ENCODE data around the gene FTO. TPM values are rescaled to one million over a fixed set of nuclear protein-coding genes. Genes with fewer than 3 reads are reported as not detected.

FTO gene
- 10 to 100 TPM in 1 of 2 donors, 1 to 10 TPM in 1; 5.3 to 14.7 TPM for polyA plus RNA-seq

DNA sequence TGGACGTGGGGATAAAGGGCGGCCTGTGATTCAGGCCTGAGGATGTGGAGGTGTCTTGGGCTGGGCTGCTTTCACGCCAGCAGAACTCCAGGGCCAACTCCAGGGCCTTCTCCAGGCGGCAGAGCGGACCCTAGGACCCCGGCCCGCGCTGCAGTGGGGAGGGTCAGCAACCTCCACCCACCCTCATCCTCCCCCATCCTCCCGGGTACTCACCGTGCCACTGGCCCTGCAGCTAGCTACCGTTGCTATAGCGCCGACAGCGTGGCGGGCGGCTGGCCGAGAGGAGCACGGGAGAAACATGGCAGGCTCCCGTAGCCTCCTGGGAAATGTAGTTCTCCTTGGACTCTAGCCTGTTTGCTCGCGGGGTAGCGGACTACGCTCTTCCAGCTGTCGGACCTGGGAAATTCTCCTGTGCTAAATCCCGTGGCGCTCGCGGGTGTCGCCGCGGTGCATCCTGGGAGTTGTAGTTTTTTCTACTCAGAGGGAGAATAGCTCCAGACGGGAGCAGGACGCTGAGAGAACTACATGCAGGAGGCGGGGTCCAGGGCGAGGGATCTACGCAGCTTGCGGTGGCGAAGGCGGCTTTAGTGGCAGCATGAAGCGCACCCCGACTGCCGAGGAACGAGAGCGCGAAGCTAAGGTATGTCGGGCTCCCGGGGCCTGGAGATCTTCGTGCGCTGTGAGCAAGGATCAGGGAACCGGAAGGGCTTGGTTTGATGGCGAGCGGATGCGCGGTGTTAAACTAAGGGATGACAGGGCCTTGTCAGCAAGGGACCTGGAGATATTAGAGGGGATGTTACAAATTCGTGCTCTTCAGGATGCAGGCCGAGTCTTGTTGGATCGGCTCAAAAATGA is at the start of gene FTO, which contains the start of gene RPGRIP1L:
Gene FTO (plus strand): TSS at position 567 of the 855 bp plus-strand sequence.
Gene RPGRIP1L (minus strand): TSS at position 270 of the 855 bp plus-strand sequence. CDS start 3,136 bp downstream, outside the sequence.
- no peaks in the 10 kb centered on the region for H3K27me3 ChIP-seq (ENCODE audit: control insufficient read depth in 1 of 2, insufficient read depth in 2 of 2, low read length in 2 of 2)
- no peaks in the 10 kb centered on the region for H3K36me3 ChIP-seq (ENCODE audit: control insufficient read depth in 2 of 2, insufficient read depth in 2 of 2, low read length in 1 of 2)
- H3K4me3 ChIP-seq (ENCODE audit: low read depth in 1 of 2, low read length in 2 of 2), result peak within 1 kb of the TSS; percentile 82 to 91
- no peaks in the 10 kb centered on the region for H3K9me3 ChIP-seq (ENCODE audit: control insufficient read depth in 2 of 2, insufficient read depth in 1 of 2, low read depth in 1 of 2, low read length in 1 of 2)
- peaks cover 0 to 3% of the 10 kb centered on the region in 2 donors for H3K4me1 ChIP-seq (ENCODE audit: control insufficient read depth in 2 of 2, insufficient read depth in 2 of 2, low read length in 1 of 2)
- WGBS, 2 donors, result 0 to 1% methylated on average over 57 of the region's 57 CpGs
- H3K27ac ChIP-seq (ENCODE audit: low read depth in 2 of 2, low read length in 1 of 2), result peak within 1 kb of the TSS; percentile 43 to 83

DNA sequence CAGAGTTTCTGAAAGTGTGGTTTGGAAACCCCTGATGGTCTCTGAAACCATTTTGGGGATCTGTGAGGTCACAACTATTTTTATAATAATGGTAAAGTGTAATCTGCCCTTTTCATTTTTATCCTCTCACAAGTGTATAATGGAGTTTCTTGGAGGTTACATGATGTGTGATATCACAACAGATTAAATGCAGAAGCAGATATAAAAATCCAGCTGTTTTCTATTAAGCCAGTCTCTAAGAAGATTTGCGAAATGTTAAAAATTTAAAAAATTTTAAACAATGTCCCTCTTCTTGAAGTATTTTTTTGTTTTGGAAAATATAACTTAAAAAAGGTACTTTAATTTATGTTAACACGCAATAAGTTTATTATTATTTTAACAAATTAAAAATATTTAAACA is 49.0 kb upstream of the FTO start:
- Histone ChIP-seq H3K9me3 (ENCODE audit: control insufficient read depth in 2 of 2, insufficient read depth in 1 of 2, low read depth in 1 of 2, low read length in 1 of 2) (no peaks in the 10 kb centered on the region), H3K27ac (ENCODE audit: low read depth in 2 of 2, low read length in 1 of 2) (no peak overlapping the region), H3K36me3 (ENCODE audit: control insufficient read depth in 2 of 2, insufficient read depth in 2 of 2, low read length in 1 of 2) (peaks cover 0 to 2% of the 10 kb centered on the region in 2 donors), H3K4me1 (ENCODE audit: control insufficient read depth in 2 of 2, insufficient read depth in 2 of 2, low read length in 1 of 2) (no peaks in the 10 kb centered on the region), H3K27me3 (ENCODE audit: control insufficient read depth in 1 of 2, insufficient read depth in 2 of 2, low read length in 2 of 2) (no peaks in the 10 kb centered on the region), H3K4me3 (ENCODE audit: low read depth in 1 of 2, low read length in 2 of 2) (no peak overlapping the region)
- 94 to 95% methylated on average over 2 of the region's 2 CpGs for WGBS, 2 donors

GRCh38 chr16:53662072-53662471 is 41.9 kb upstream of the FTO start:
- Histone ChIP-seq H3K27ac (ENCODE audit: low read depth in 2 of 2, low read length in 1 of 2) (no peak overlapping the region), H3K9me3 (ENCODE audit: control insufficient read depth in 2 of 2, insufficient read depth in 1 of 2, low read depth in 1 of 2, low read length in 1 of 2) (no peaks in the 10 kb centered on the region), H3K4me1 (ENCODE audit: control insufficient read depth in 2 of 2, insufficient read depth in 2 of 2, low read length in 1 of 2) (no peaks in the 10 kb centered on the region), H3K36me3 (ENCODE audit: control insufficient read depth in 2 of 2, insufficient read depth in 2 of 2, low read length in 1 of 2) (no peaks in the 10 kb centered on the region), H3K27me3 (ENCODE audit: control insufficient read depth in 1 of 2, insufficient read depth in 2 of 2, low read length in 2 of 2) (no peaks in the 10 kb centered on the region), H3K4me3 (ENCODE audit: low read depth in 1 of 2, low read length in 2 of 2) (no peak overlapping the region)
- 95% methylated on average over 1 of the region's 1 CpG for WGBS, 2 donors

GRCh38 chr16:53664724-53665345 is 39.1 kb upstream of the FTO start:
- Histone ChIP-seq H3K27ac (ENCODE audit: low read depth in 2 of 2, low read length in 1 of 2) (no peak overlapping the region), H3K36me3 (ENCODE audit: control insufficient read depth in 2 of 2, insufficient read depth in 2 of 2, low read length in 1 of 2) (no peaks in the 10 kb centered on the region), H3K4me3 (ENCODE audit: low read depth in 1 of 2, low read length in 2 of 2) (no peak overlapping the region), H3K9me3 (ENCODE audit: control insufficient read depth in 2 of 2, insufficient read depth in 1 of 2, low read depth in 1 of 2, low read length in 1 of 2) (no peaks in the 10 kb centered on the region), H3K27me3 (ENCODE audit: control insufficient read depth in 1 of 2, insufficient read depth in 2 of 2, low read length in 2 of 2) (no peaks in the 10 kb centered on the region), H3K4me1 (ENCODE audit: control insufficient read depth in 2 of 2, insufficient read depth in 2 of 2, low read length in 1 of 2) (no peaks in the 10 kb centered on the region)
- 58 to 64% methylated on average over 7 of the region's 7 CpGs for WGBS, 2 donors

DNA sequence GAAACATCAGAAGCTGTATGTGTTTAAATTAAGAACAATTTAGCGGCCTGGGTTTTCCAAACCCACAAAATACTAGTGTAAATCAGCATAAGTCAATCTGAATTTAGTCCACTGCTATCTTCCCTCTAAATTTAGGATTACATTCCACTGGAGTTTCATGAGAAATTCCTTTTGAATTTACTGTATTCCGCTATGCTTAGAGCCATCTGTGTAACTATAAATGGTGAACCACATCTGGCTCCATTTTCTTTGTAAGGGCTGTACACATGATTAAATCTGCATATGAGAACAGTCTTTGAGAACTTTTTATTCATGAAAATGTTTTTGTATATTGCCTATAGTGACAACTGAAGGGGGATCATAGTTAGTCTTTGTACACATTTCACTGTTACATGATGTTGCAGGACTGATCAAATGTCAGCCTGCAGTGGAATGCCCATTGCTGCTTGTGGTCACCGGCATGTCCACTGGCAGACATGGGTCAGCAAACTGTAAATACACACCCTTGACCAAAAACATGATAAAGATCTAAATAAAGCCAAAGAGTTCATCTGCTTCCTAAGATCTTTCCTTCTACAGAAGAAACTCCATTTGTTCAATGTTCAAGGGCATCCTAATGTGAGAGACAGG is 37.1 kb upstream of the FTO start:
- Histone ChIP-seq H3K9me3 (ENCODE audit: control insufficient read depth in 2 of 2, insufficient read depth in 1 of 2, low read depth in 1 of 2, low read length in 1 of 2) (no peaks in the 10 kb centered on the region), H3K36me3 (ENCODE audit: control insufficient read depth in 2 of 2, insufficient read depth in 2 of 2, low read length in 1 of 2) (no peaks in the 10 kb centered on the region), H3K4me1 (ENCODE audit: control insufficient read depth in 2 of 2, insufficient read depth in 2 of 2, low read length in 1 of 2) (no peaks in the 10 kb centered on the region), H3K27ac (ENCODE audit: low read depth in 2 of 2, low read length in 1 of 2) (no peak overlapping the region), H3K27me3 (ENCODE audit: control insufficient read depth in 1 of 2, insufficient read depth in 2 of 2, low read length in 2 of 2) (no peaks in the 10 kb centered on the region), H3K4me3 (ENCODE audit: low read depth in 1 of 2, low read length in 2 of 2) (no peak overlapping the region)
- WGBS, 2 donors, result 92 to 93% methylated on average over 3 of the region's 3 CpGs

DNA sequence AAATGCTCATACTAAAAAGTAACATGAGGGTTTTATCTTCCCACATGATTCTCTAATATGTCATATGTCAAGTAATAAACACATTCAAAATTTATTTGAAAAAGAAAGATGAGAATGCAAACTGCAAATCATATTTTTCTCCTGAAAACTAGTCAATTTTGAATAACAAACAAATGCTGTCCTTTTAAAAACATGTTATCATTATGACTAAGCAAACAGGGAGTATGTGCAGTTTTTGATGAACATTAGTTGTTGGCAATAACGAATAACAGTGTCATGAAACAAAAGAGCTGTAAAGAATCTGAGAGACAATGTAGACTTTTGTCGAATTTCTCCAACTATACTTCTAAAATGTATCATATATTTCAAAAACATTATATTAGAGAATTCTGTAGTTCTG is 35.1 kb upstream of the FTO start:
- Histone ChIP-seq H3K27me3 (ENCODE audit: control insufficient read depth in 1 of 2, insufficient read depth in 2 of 2, low read length in 2 of 2) (no peaks in the 10 kb centered on the region), H3K4me3 (ENCODE audit: low read depth in 1 of 2, low read length in 2 of 2) (no peak overlapping the region), H3K36me3 (ENCODE audit: control insufficient read depth in 2 of 2, insufficient read depth in 2 of 2, low read length in 1 of 2) (no peaks in the 10 kb centered on the region), H3K4me1 (ENCODE audit: control insufficient read depth in 2 of 2, insufficient read depth in 2 of 2, low read length in 1 of 2) (no peaks in the 10 kb centered on the region), H3K27ac (ENCODE audit: low read depth in 2 of 2, low read length in 1 of 2) (no peak overlapping the region), H3K9me3 (ENCODE audit: control insufficient read depth in 2 of 2, insufficient read depth in 1 of 2, low read depth in 1 of 2, low read length in 1 of 2) (no peaks in the 10 kb centered on the region)
- WGBS, 2 donors, result 84 to 85% methylated on average over 2 of the region's 2 CpGs

DNA sequence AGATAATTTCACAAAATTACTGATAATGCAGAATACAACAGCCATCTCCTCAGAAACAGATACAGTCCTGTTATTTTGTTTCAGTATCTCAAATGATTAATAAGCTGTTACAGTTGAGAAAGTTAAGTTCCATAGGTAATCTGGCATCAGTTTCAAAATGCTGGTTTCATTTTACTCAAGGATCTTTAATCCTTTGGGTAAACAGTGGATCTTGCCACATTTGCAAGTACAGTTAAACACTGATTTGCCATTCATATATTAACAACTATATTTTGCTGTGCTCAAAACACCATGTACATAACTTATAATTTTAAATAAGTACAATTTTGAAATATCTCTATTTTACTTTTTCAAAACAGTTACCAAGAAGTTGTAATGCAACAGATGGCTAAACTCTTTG is 31.5 kb upstream of the FTO start:
- no peaks in the 10 kb centered on the region for H3K27me3 ChIP-seq (ENCODE audit: control insufficient read depth in 1 of 2, insufficient read depth in 2 of 2, low read length in 2 of 2)
- H3K36me3 ChIP-seq (ENCODE audit: control insufficient read depth in 2 of 2, insufficient read depth in 2 of 2, low read length in 1 of 2), result no peaks in the 10 kb centered on the region
- H3K9me3 ChIP-seq (ENCODE audit: control insufficient read depth in 2 of 2, insufficient read depth in 1 of 2, low read depth in 1 of 2, low read length in 1 of 2), result no peaks in the 10 kb centered on the region
- no peak overlapping the region for H3K27ac ChIP-seq (ENCODE audit: low read depth in 2 of 2, low read length in 1 of 2)
- no peaks in the 10 kb centered on the region for H3K4me1 ChIP-seq (ENCODE audit: control insufficient read depth in 2 of 2, insufficient read depth in 2 of 2, low read length in 1 of 2)
- no peak overlapping the region for H3K4me3 ChIP-seq (ENCODE audit: low read depth in 1 of 2, low read length in 2 of 2)

DNA sequence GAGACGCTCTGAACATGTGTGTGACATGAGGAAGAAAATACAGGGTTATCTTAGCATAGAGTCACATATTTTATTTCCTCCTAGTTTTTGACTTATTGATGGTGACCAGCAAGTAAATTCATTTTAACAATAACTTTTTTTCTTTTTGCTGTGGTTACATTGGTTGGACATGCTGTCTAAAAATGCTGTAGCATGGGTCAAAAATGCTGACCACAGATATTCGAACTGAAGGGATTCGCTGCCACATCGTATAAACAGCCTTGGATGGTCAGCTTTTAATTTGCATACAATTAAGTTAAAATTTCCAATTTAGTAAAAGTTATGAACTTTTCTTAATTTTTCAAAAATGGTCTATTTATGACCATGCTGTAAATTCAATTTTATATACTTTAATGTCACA is 30.8 kb upstream of the FTO start:
- Histone ChIP-seq H3K27me3 (ENCODE audit: control insufficient read depth in 1 of 2, insufficient read depth in 2 of 2, low read length in 2 of 2) (no peaks in the 10 kb centered on the region), H3K4me1 (ENCODE audit: control insufficient read depth in 2 of 2, insufficient read depth in 2 of 2, low read length in 1 of 2) (no peaks in the 10 kb centered on the region), H3K4me3 (ENCODE audit: low read depth in 1 of 2, low read length in 2 of 2) (no peak overlapping the region), H3K36me3 (ENCODE audit: control insufficient read depth in 2 of 2, insufficient read depth in 2 of 2, low read length in 1 of 2) (no peaks in the 10 kb centered on the region), H3K9me3 (ENCODE audit: control insufficient read depth in 2 of 2, insufficient read depth in 1 of 2, low read depth in 1 of 2, low read length in 1 of 2) (no peaks in the 10 kb centered on the region), H3K27ac (ENCODE audit: low read depth in 2 of 2, low read length in 1 of 2) (no peak overlapping the region)
- WGBS, 2 donors, result 97 to 98% methylated on average over 4 of the region's 4 CpGs

DNA sequence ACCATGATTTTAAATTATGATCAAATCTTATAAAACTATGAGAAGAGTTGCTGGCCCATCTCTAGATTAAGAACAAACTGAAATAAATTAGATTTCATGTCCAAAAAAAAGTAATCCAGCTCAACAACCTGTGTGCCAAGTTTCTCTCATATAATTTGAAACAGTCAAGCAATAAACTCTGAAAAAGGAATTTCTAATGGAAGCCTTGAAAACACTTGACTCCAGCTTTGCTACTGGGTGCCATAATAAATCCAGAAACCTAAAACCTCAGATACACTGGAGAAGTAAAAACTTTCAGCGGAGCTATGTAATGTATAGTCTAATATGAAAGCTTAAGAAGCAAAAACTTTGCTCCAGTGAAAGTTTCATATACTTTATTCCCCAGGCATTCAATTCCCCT is 25.8 kb upstream of the FTO start:
- Histone ChIP-seq H3K27ac (ENCODE audit: low read depth in 2 of 2, low read length in 1 of 2) (no peak overlapping the region), H3K36me3 (ENCODE audit: control insufficient read depth in 2 of 2, insufficient read depth in 2 of 2, low read length in 1 of 2) (no peaks in the 10 kb centered on the region), H3K4me1 (ENCODE audit: control insufficient read depth in 2 of 2, insufficient read depth in 2 of 2, low read length in 1 of 2) (no peaks in the 10 kb centered on the region), H3K9me3 (ENCODE audit: control insufficient read depth in 2 of 2, insufficient read depth in 1 of 2, low read depth in 1 of 2, low read length in 1 of 2) (no peaks in the 10 kb centered on the region), H3K27me3 (ENCODE audit: control insufficient read depth in 1 of 2, insufficient read depth in 2 of 2, low read length in 2 of 2) (no peaks in the 10 kb centered on the region), H3K4me3 (ENCODE audit: low read depth in 1 of 2, low read length in 2 of 2) (no peak overlapping the region)
- WGBS, 2 donors, result 94 to 98% methylated on average over 1 of the region's 1 CpG
